DOHH2 (cell line): Measurements from ENCODE around the gene PNPLA5.

ENCODE experiments used
- H3F3A ChIP-seq: fragments of 200-600 bp; sonication (generic), shearing (Covaris generic); 2 replicates; pipeline ENCODE4 v1.6.0; 2016; ENCODE audit warnings: antibody characterized with exemption, mild to moderate bottlenecking; ENCODE audit not compliant: control insufficient read depth, insufficient read depth
- H3K27ac ChIP-seq: fragments of 200-600 bp; sonication (generic); 2 replicates; pipeline ENCODE4 v1.5.1; 2014; ENCODE audit warnings: low read depth, mild to moderate bottlenecking, low read length, moderate library complexity
- H3K27me3 ChIP-seq: fragments of 200-600 bp; sonication (generic); 2 replicates; pipeline ENCODE4 v1.6.1; 2014; ENCODE audit warnings: mild to moderate bottlenecking, low read length, mixed read lengths; ENCODE audit not compliant: control insufficient read depth
- H3K36me3 ChIP-seq: fragments of 200-600 bp; sonication (generic); 2 replicates; pipeline ENCODE4 v1.6.1; 2014; ENCODE audit warnings: mild to moderate bottlenecking, low read length, moderate library complexity, mixed read lengths; ENCODE audit not compliant: control insufficient read depth
- H3K4me1 ChIP-seq: fragments of 200-600 bp; sonication (generic); 2 replicates; pipeline ENCODE4 v1.6.1; 2014; ENCODE audit warnings: mild to moderate bottlenecking, low read length, mixed read lengths; ENCODE audit not compliant: control insufficient read depth
- H3K4me2 ChIP-seq: fragments of 200-600 bp; sonication (generic); 2 replicates; pipeline ENCODE4 v1.6.0; 2014; ENCODE audit warnings: mild to moderate bottlenecking, low read length, moderate library complexity
- H3K4me3 ChIP-seq: fragments of 200-600 bp; sonication (generic); 2 replicates; pipeline ENCODE4 v1.5.1; 2014; ENCODE audit warnings: mild to moderate bottlenecking, low read length, mixed read lengths
- H3K79me2 ChIP-seq: fragments of 200-600 bp; sonication (generic); 2 replicates; pipeline ENCODE4 v1.6.1; 2014; ENCODE audit warnings: mild to moderate bottlenecking, low read length, mixed read lengths; ENCODE audit not compliant: control insufficient read depth
- H3K9me2 ChIP-seq: fragments of 200-600 bp; sonication (generic); replicated peaks from 2 replicates; pipeline ENCODE4 v1.6.1; 2014; ENCODE audit warnings: mild to moderate bottlenecking, low read length, mixed read lengths; ENCODE audit not compliant: control insufficient read depth
- H3K9me3 ChIP-seq: fragments of 200-600 bp; sonication (generic); 2 replicates; pipeline ENCODE4 v1.6.1; 2014; ENCODE audit warnings: antibody characterized with exemption, low read length, mixed read lengths; ENCODE audit not compliant: control insufficient read depth, insufficient read depth
- H4K20me1 ChIP-seq: fragments of 200-600 bp; sonication (generic); 2 replicates; pipeline ENCODE4 v1.6.0; 2014; ENCODE audit warnings: low read depth, mild to moderate bottlenecking, antibody characterized with exemption, low read length, moderate library complexity; ENCODE audit not compliant: control insufficient read depth, insufficient read depth
- EZH2phosphoT487 ChIP-seq: fragments of 200-600 bp; sonication (generic); IDR thresholded peaks from 2 replicates; pipeline ENCODE4 v1.6.1; 2017; ENCODE audit warnings: borderline replicate concordance, mild to moderate bottlenecking, antibody characterized with exemption, low read length, moderate library complexity, mixed read lengths
- TF ChIP-seq, protein P1 (sequence below): fragments of 200-600 bp; sonication (generic); IDR thresholded peaks from one replicate; pipeline ENCODE4 v1.5.1; 2014; ENCODE audit warnings: antibody characterized with exemption, mild to moderate bottlenecking, low read depth, low read length; ENCODE audit not compliant: poor library complexity, severe bottlenecking

Gene PNPLA5

GRCh38 chr22:43885319-43885671, 6.5 kb downstream of the PNPLA5 start:
- TF ChIP-seq, protein P1, sequence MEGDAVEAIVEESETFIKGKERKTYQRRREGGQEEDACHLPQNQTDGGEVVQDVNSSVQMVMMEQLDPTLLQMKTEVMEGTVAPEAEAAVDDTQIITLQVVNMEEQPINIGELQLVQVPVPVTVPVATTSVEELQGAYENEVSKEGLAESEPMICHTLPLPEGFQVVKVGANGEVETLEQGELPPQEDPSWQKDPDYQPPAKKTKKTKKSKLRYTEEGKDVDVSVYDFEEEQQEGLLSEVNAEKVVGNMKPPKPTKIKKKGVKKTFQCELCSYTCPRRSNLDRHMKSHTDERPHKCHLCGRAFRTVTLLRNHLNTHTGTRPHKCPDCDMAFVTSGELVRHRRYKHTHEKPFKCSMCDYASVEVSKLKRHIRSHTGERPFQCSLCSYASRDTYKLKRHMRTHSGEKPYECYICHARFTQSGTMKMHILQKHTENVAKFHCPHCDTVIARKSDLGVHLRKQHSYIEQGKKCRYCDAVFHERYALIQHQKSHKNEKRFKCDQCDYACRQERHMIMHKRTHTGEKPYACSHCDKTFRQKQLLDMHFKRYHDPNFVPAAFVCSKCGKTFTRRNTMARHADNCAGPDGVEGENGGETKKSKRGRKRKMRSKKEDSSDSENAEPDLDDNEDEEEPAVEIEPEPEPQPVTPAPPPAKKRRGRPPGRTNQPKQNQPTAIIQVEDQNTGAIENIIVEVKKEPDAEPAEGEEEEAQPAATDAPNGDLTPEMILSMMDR = no peak
- Histone ChIP-seq H3K4me2 (no peak overlapping the region), H3K9me2 (no peaks in the 10 kb centered on the region)

DNA sequence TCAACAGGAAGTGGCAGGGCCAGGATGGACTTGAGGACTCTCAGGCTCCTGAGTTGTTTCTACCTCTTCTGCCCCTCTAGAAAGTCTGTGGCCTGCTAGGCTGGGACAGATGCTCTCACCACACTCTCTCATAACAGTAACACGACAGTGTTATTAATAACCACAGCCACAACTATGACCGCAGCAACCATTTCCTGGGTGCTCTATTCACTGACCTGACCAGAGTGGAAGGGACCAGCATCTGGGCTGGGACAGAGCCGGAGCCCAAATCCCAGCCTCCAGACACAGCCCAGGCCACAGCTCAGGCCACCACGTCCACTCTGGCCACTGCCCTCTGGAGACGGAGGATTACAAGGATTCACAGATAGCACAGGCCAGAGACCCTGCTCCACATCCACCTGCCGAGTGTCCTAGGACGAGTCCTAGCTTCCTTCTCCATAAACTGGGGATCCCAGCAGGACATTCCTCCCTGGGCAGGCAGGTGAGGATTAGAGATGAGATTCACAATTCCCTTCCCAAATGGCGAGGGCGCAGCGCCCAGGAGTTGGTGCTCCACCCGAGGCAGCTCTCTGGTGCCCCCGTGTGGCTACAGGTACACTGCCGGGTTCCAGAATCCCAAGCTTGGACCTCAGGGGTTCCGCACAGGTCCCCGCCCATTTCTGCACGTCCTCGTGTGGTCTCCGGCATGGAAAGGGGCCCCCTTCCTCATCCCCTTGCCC, 7.1 kb downstream of the PNPLA5 start:
- Histone ChIP-seq H4K20me1 (no peaks in the 10 kb centered on the region), H3K27me3 (no peaks in the 10 kb centered on the region), H3K27ac (no peak overlapping the region), H3K4me1 (peaks cover 8% of the 10 kb centered on the region), H3K9me3 (no peaks in the 10 kb centered on the region), H3F3A (no peaks in the 10 kb centered on the region), H3K36me3 (no peaks in the 10 kb centered on the region), H3K4me3 (peak overlapping the region; percentile 39), H3K4me2 (peak overlapping the region; percentile 54), H3K79me2 (no peaks in the 10 kb centered on the region), H3K9me2 (no peaks in the 10 kb centered on the region)
- no peak for TF ChIP-seq EZH2phosphoT487
- TF ChIP-seq, protein P1 = peak; percentile 88

More at GRCh38 chr22:43885319-43885671, 6.5 kb downstream of the PNPLA5 start:
- Histone ChIP-seq H3K27me3 (no peaks in the 10 kb centered on the region), H3K4me3 (no peak overlapping the region), H3F3A (no peaks in the 10 kb centered on the region), H4K20me1 (no peaks in the 10 kb centered on the region), H3K27ac (no peak overlapping the region), H3K4me1 (peaks cover 8% of the 10 kb centered on the region), H3K79me2 (no peaks in the 10 kb centered on the region), H3K9me3 (no peaks in the 10 kb centered on the region), H3K36me3 (no peaks in the 10 kb centered on the region)

GRCh38 chr22:43883719-43884415, 7.9 kb downstream of the PNPLA5 start:
- TF ChIP-seq, protein P1 = no peak
- TF ChIP-seq EZH2phosphoT487 = no peak
- Histone ChIP-seq H3K4me1 (peaks cover 8% of the 10 kb centered on the region), H3K9me3 (no peaks in the 10 kb centered on the region), H3K4me3 (no peak overlapping the region), H3K27ac (no peak overlapping the region), H3K79me2 (no peaks in the 10 kb centered on the region), H3F3A (no peaks in the 10 kb centered on the region), H3K36me3 (no peaks in the 10 kb centered on the region), H3K4me2 (0 out of 2 replicates have a peak overlapping the region, but pooled peaks have one; percentile 54), H3K9me2 (no peaks in the 10 kb centered on the region), H4K20me1 (no peaks in the 10 kb centered on the region), H3K27me3 (no peaks in the 10 kb centered on the region)
